ENCODE data around the gene FUT9. TPM values are rescaled to one million over a fixed set of nuclear protein-coding genes. Genes with fewer than 3 reads are reported as not detected.

The FUT9 gene
- total RNA-seq, 2 experiments from 2014 or later, result not detected

DNA sequence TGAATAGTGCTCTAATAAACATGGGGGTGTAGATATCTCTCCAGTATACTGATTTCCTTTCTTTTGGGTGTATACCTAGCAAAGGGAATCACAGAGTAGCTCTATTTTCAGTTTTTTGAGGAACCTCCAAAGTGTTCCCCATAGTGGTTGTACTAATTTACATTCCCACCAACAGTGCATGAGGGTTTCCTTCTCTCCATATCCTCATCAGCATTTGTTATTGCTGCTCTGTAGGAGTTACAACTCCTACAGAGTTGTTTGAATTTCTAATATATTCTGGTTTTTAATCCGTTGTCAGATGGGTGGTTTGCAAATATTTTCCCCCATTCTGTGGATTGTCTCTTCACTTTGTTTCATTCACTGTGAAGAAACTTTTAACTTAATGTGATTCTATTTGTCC is 207.9 kb downstream of the FUT9 start:
- Histone ChIP-seq H3K27me3 (ENCODE audit: control insufficient read depth in 1 of 2, insufficient read depth in 2 of 2, low read length in 2 of 2) (no peaks in the 10 kb centered on the region), H3K4me3 (ENCODE audit: low read length) (no peak overlapping the region), H3K27ac (ENCODE audit: low read depth in 1 of 2, low read length in 2 of 2) (no peak overlapping the region), H3K9me3 (ENCODE audit: control insufficient read depth in 1 of 2, insufficient read depth in 1 of 2, low read length in 2 of 2) (no peaks in the 10 kb centered on the region), H3K4me1 (ENCODE audit: insufficient read depth, low read length) (no peaks in the 10 kb centered on the region), H3K36me3 (ENCODE audit: insufficient read depth, low read length) (no peaks in the 10 kb centered on the region)
- H3K36me3 Mint-ChIP-seq (ENCODE audit: low read depth), result no peaks in the 10 kb centered on the region
- ChIA-PET CTCF (no interaction called here), POLR2A (no interaction called here)
- H3K9me3 Mint-ChIP-seq, result no peaks in the 10 kb centered on the region
- no peak overlapping the region for H3K4me3 Mint-ChIP-seq
- DNase-seq (no peak), ATAC-seq (ENCODE audit: poor library complexity) (no peak)
- TF ChIP-seq, protein P1, sequence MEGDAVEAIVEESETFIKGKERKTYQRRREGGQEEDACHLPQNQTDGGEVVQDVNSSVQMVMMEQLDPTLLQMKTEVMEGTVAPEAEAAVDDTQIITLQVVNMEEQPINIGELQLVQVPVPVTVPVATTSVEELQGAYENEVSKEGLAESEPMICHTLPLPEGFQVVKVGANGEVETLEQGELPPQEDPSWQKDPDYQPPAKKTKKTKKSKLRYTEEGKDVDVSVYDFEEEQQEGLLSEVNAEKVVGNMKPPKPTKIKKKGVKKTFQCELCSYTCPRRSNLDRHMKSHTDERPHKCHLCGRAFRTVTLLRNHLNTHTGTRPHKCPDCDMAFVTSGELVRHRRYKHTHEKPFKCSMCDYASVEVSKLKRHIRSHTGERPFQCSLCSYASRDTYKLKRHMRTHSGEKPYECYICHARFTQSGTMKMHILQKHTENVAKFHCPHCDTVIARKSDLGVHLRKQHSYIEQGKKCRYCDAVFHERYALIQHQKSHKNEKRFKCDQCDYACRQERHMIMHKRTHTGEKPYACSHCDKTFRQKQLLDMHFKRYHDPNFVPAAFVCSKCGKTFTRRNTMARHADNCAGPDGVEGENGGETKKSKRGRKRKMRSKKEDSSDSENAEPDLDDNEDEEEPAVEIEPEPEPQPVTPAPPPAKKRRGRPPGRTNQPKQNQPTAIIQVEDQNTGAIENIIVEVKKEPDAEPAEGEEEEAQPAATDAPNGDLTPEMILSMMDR (IDR thresholded peaks at IDR 0.05), result no peak
- no peak overlapping the region for H3K27ac Mint-ChIP-seq
- no peaks in the 10 kb centered on the region for H3K27me3 Mint-ChIP-seq
- H3K4me1 Mint-ChIP-seq (ENCODE audit: low read depth), result no peaks in the 10 kb centered on the region
- intact Hi-C loops (cut with DNase I, micrococcal nuclease), result no loop called here

DNA sequence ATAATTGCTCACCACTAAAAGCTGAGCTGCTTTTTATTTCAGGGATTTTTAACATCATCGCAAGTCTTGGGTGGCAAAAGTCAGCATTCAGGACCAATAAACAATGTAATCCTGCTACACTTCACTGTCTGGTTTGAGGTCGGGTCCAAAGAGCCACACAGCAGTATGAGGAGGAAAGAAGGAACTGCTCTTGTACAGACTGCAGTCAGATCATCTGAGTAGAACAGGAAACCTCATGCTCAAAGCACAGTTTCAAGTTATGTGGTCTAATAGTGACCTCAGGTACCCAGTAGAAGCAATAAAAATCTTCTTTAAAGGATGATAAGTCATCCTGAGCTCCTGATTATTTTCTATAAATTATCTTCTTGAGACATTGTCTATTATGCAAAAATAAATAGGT is 211.4 kb downstream of the FUT9 start:
- no peaks in the 10 kb centered on the region for H3K4me1 Mint-ChIP-seq (ENCODE audit: low read depth)
- H3K4me3 Mint-ChIP-seq, result no peak overlapping the region
- ATAC-seq (ENCODE audit: poor library complexity) (no peak), DNase-seq (no peak)
- intact Hi-C loops (cut with DNase I, micrococcal nuclease), result no loop called here
- Histone ChIP-seq H3K4me1 (ENCODE audit: insufficient read depth, low read length) (no peaks in the 10 kb centered on the region), H3K4me3 (ENCODE audit: low read length) (no peak overlapping the region), H3K9me3 (ENCODE audit: control insufficient read depth in 1 of 2, insufficient read depth in 1 of 2, low read length in 2 of 2) (no peaks in the 10 kb centered on the region), H3K36me3 (ENCODE audit: insufficient read depth, low read length) (no peaks in the 10 kb centered on the region), H3K27ac (ENCODE audit: low read depth in 1 of 2, low read length in 2 of 2) (no peak overlapping the region), H3K27me3 (ENCODE audit: control insufficient read depth in 1 of 2, insufficient read depth in 2 of 2, low read length in 2 of 2) (no peaks in the 10 kb centered on the region)
- H3K36me3 Mint-ChIP-seq (ENCODE audit: low read depth), result no peaks in the 10 kb centered on the region
- H3K9me3 Mint-ChIP-seq, result no peaks in the 10 kb centered on the region
- no peaks in the 10 kb centered on the region for H3K27me3 Mint-ChIP-seq
- ChIA-PET CTCF (no interaction called here), POLR2A (no interaction called here)
- TF ChIP-seq, protein P1 (IDR thresholded peaks at IDR 0.05), result no peak
- no peak overlapping the region for H3K27ac Mint-ChIP-seq

DNA sequence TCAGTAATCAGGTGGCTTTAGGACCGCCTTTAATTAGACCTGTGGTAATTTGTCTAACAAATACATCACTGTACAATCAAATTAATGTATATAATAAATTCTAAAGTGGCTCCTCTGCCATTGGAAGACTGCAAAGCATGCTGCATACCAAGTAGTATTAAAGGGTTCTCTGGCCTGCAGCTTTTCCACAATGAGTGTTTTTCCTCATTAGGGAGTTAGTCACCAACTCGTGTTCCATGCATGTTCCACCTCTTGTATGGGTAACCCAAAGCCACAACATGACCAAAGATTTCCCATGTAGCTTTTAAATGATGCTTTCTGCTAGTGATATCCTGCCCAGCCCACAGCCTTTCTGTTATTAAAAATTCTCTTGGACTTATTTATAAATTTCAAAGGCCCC is 218.7 kb downstream of the FUT9 start:
- Mint-ChIP-seq H3K4me1 (ENCODE audit: low read depth) (no peaks in the 10 kb centered on the region), H3K4me3 (no peak overlapping the region), H3K36me3 (ENCODE audit: low read depth) (no peaks in the 10 kb centered on the region), H3K27ac (no peak overlapping the region), H3K9me3 (no peaks in the 10 kb centered on the region), H3K27me3 (no peaks in the 10 kb centered on the region)
- no peak for ATAC-seq (ENCODE audit: poor library complexity)
- Histone ChIP-seq H3K36me3 (ENCODE audit: insufficient read depth, low read length) (no peaks in the 10 kb centered on the region), H3K27me3 (ENCODE audit: control insufficient read depth in 1 of 2, insufficient read depth in 2 of 2, low read length in 2 of 2) (no peaks in the 10 kb centered on the region), H3K9me3 (ENCODE audit: control insufficient read depth in 1 of 2, insufficient read depth in 1 of 2, low read length in 2 of 2) (no peaks in the 10 kb centered on the region), H3K4me3 (ENCODE audit: low read length) (no peak overlapping the region), H3K4me1 (ENCODE audit: insufficient read depth, low read length) (no peaks in the 10 kb centered on the region), H3K27ac (ENCODE audit: low read depth in 1 of 2, low read length in 2 of 2) (no peak overlapping the region)
- intact Hi-C loops (cut with DNase I, micrococcal nuclease), result no loop called here
- TF ChIP-seq, protein P1 (IDR thresholded peaks at IDR 0.05), result no peak
- ChIA-PET CTCF (no interaction called here), POLR2A (no interaction called here)
- DNase-seq, result no peak
